ENCODE results near the gene PLA2G2A. TPM values are rescaled to one million over a fixed set of nuclear protein-coding genes. Genes with fewer than 3 reads are reported as not detected.

Gene PLA2G2A
- polyA plus RNA-seq, 1 of the 3 experiments (the other 2 are of a cell fraction) = not detected

- POLR2A ChIA-PET = no interaction called here
- Histone ChIP-seq H3K79me2 (ENCODE audit: insufficient read depth) (no peaks in the 10 kb centered on the region), H4K20me1 (ENCODE audit: insufficient read depth) (no peaks in the 10 kb centered on the region), H3K4me3 (ENCODE audit: low read depth in 2 of 2, low read length in 1 of 2) (no peak overlapping the region), H3K4me2 (no peak overlapping the region), H3K9ac (no peak overlapping the region), H3K4me1 (ENCODE audit: control insufficient read depth in 1 of 2, insufficient read depth in 2 of 2, low read depth in 1 of 2, low read length in 1 of 2) (no peaks in the 10 kb centered on the region), H3K9me3 (no peaks in the 10 kb centered on the region), H3K9me2 (no peaks in the 10 kb centered on the region), H3K27me3 (ENCODE audit: insufficient read depth) (no peaks in the 10 kb centered on the region), H3K36me3 (replicated peaks in 1 of 2; ENCODE audit: control insufficient read depth in 1 of 2, insufficient read depth in 2 of 2, low read length in 1 of 2) (no peaks in the 10 kb centered on the region), H3F3A (replicated peaks; ENCODE audit: insufficient read depth) (no peaks in the 10 kb centered on the region), H3K27ac (ENCODE audit: low read depth in 2 of 2, low read length in 1 of 2) (no peak overlapping the region), H2AFZ (ENCODE audit: low read depth) (no peak overlapping the region)
- TF ChIP-seq SMC3 (IDR thresholded peaks at IDR 0.05; ENCODE audit: low read depth, low read length) (no peak), FOXM1 (IDR thresholded peaks at IDR 0.05; ENCODE audit: low read depth) (no peak), POLR2AphosphoS5 (IDR thresholded peaks at IDR 0.05; ENCODE audit: low read depth, low read length) (no peak), ZBTB33 (IDR thresholded peaks at IDR 0.05; ENCODE audit: borderline replicate concordance, low read depth) (no peak), RAD21 (IDR thresholded peaks at IDR 0.05; ENCODE audit: low read length) (no peak), SIN3A (IDR thresholded peaks at IDR 0.05; ENCODE audit: borderline replicate concordance, low read depth, low read length) (no peak), GABPA (IDR thresholded peaks at IDR 0.05; ENCODE audit: low read depth) (no peak), CHD2 (IDR thresholded peaks at IDR 0.05; ENCODE audit: low read length, partially characterized antibody) (no peak), MEF2A (IDR thresholded peaks at IDR 0.05; ENCODE audit: borderline replicate concordance, low read depth) (no peak), USF2 (IDR thresholded peaks at IDR 0.05; ENCODE audit: borderline replicate concordance, low read depth, low read length) (no peak), RFX5 (IDR thresholded peaks at IDR 0.05; ENCODE audit: low read length) (no peak), EZH2phosphoT487 (IDR thresholded peaks at IDR 0.05; ENCODE audit: borderline replicate concordance, low read depth) (no peak), NFIC (IDR thresholded peaks at IDR 0.05; ENCODE audit: borderline replicate concordance) (no peak), FOSL2 (IDR thresholded peaks at IDR 0.05; ENCODE audit: borderline replicate concordance, low read depth) (no peak), TEAD4 (IDR thresholded peaks at IDR 0.05; ENCODE audit: borderline replicate concordance, insufficient read depth) (no peak), RXRA (IDR thresholded peaks at IDR 0.05; ENCODE audit: borderline replicate concordance, low read depth) (no peak)
- CTCF ChIA-PET = no interaction called here
- DNase-seq = no peak
- WGBS (ENCODE audit: low lambda C conversion rate) = 44% methylated on average over 2 of the region's 2 CpGs
These were observed 36.8 kb downstream of the PLA2G2A start for GRCh38 chr1:19942657-19943056.

DNA sequence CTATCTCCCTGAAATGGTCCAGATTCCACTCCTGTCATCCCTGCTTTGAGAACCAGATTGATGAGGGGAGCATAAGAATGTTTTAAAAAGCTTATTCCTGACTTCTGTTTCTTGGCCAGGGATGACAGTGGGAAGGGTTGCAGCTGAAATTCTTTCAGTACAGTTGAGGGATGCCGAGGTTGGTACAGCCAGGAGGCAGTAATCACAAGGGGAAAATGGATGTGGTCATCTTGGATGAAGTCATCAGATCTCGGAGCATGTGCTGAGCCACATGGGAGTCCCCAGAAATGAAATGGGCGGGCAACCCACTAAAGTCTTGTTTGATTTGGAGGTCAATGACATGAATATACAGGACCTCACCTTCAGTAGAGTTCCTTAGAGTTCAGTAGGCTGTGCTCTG, 37.3 kb downstream of the PLA2G2A start:
- no peaks in the 10 kb centered on the region for H3K79me2 ChIP-seq (ENCODE audit: insufficient read depth)
- POLR2A ChIA-PET = no interaction called here
- TF ChIP-seq MXI1 (IDR thresholded peaks at IDR 0.05; ENCODE audit: low read depth, low read length) = no peak
- no peak for TF ChIP-seq NRF1 (IDR thresholded peaks at IDR 0.05; ENCODE audit: low read depth, low read length)
- TF ChIP-seq TAF1 (IDR thresholded peaks at IDR 0.05; ENCODE audit: borderline replicate concordance, low read depth, low read length) = no peak
- TF ChIP-seq SMC3 (IDR thresholded peaks at IDR 0.05; ENCODE audit: low read depth, low read length) = no peak
- TF ChIP-seq, protein P1, sequence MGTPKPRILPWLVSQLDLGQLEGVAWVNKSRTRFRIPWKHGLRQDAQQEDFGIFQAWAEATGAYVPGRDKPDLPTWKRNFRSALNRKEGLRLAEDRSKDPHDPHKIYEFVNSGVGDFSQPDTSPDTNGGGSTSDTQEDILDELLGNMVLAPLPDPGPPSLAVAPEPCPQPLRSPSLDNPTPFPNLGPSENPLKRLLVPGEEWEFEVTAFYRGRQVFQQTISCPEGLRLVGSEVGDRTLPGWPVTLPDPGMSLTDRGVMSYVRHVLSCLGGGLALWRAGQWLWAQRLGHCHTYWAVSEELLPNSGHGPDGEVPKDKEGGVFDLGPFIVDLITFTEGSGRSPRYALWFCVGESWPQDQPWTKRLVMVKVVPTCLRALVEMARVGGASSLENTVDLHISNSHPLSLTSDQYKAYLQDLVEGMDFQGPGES (IDR thresholded peaks at IDR 0.05; ENCODE audit: low read depth, low read length) = no peak
- no peak for TF ChIP-seq POLR2AphosphoS5 (IDR thresholded peaks at IDR 0.05; ENCODE audit: low read depth, low read length)
- TF ChIP-seq SIN3A (IDR thresholded peaks at IDR 0.05; ENCODE audit: borderline replicate concordance, low read depth, low read length) = no peak
- WGBS (ENCODE audit: low lambda C conversion rate) = 13% methylated on average over 3 of the region's 3 CpGs
- H2AFZ ChIP-seq (ENCODE audit: low read depth) = no peak overlapping the region
- DNase-seq = no peak
- H3F3A ChIP-seq (replicated peaks; ENCODE audit: insufficient read depth) = no peaks in the 10 kb centered on the region
- no peak overlapping the region for H3K27ac ChIP-seq (ENCODE audit: low read depth in 2 of 2, low read length in 1 of 2)
- H3K36me3 ChIP-seq (replicated peaks in 1 of 2; ENCODE audit: control insufficient read depth in 1 of 2, insufficient read depth in 2 of 2, low read length in 1 of 2) = no peaks in the 10 kb centered on the region
- H3K4me3 ChIP-seq (ENCODE audit: low read depth in 2 of 2, low read length in 1 of 2) = no peak overlapping the region
- CTCF ChIA-PET = no interaction called here
- no peaks in the 10 kb centered on the region for H3K9me3 ChIP-seq
- H3K4me2 ChIP-seq = no peak overlapping the region
- H3K9me2 ChIP-seq = no peaks in the 10 kb centered on the region
- H3K4me1 ChIP-seq (ENCODE audit: control insufficient read depth in 1 of 2, insufficient read depth in 2 of 2, low read depth in 1 of 2, low read length in 1 of 2) = no peaks in the 10 kb centered on the region
- no peak overlapping the region for H3K9ac ChIP-seq
- H4K20me1 ChIP-seq (ENCODE audit: insufficient read depth) = no peaks in the 10 kb centered on the region
- H3K27me3 ChIP-seq (ENCODE audit: insufficient read depth) = no peaks in the 10 kb centered on the region
